Measurements from ENCODE around the gene FAM171A1. TPM values are rescaled to one million over a fixed set of nuclear protein-coding genes. Genes with fewer than 3 reads are reported as not detected.

Gene FAM171A1
- total RNA-seq, 2 donors from 2014 or later = 50.9 to 65.8 TPM

DNA sequence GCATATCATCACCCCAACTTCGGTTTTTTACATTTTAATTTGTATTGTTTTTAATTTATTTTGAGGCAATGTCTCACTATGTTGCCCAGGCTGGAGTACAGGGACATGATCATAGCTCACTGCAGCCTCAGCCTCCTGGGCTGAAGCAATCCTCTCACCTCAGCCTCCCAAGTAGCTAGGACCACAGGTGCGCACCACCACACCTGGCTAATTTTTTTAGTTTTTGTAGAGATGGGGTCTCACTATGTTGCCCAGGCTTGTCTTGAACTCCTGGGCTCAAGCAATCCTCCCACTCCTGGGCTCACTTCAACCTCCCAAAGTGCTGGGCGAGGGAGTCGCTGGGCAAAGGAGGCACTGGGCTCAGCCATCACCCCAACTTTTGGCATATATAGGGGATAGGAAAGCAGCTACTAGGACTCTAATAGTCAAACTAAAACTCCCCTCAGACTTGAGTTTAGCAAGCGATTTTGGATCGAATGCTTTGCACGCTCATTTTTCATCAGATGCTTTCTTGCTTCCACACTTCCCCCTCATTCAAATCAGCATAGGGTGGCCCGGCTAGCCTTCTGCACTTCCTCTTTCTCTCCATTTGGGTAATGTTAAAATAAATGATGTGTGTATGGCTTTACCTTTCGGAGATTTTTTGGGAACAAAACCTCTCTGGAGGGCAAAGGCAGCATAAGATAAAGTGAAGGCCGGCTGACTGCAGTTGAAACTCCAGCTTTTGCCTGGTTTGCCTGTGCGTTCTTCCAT is 181.8 kb downstream of the FAM171A1 start:
- no peaks in the 10 kb centered on the region for H3K4me1 ChIP-seq
- no peak overlapping the region for H3K27ac ChIP-seq

GRCh38 chr10:15188603-15189002 is 182.5 kb downstream of the FAM171A1 start:
- TF ChIP-seq, protein P1, sequence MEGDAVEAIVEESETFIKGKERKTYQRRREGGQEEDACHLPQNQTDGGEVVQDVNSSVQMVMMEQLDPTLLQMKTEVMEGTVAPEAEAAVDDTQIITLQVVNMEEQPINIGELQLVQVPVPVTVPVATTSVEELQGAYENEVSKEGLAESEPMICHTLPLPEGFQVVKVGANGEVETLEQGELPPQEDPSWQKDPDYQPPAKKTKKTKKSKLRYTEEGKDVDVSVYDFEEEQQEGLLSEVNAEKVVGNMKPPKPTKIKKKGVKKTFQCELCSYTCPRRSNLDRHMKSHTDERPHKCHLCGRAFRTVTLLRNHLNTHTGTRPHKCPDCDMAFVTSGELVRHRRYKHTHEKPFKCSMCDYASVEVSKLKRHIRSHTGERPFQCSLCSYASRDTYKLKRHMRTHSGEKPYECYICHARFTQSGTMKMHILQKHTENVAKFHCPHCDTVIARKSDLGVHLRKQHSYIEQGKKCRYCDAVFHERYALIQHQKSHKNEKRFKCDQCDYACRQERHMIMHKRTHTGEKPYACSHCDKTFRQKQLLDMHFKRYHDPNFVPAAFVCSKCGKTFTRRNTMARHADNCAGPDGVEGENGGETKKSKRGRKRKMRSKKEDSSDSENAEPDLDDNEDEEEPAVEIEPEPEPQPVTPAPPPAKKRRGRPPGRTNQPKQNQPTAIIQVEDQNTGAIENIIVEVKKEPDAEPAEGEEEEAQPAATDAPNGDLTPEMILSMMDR (IDR thresholded peaks at IDR 0.05) = no peak
- no peaks in the 10 kb centered on the region for H3K4me1 ChIP-seq
- H3K27ac ChIP-seq = no peak overlapping the region
- no peaks in the 10 kb centered on the region for H3K9me3 ChIP-seq
- no peaks in the 10 kb centered on the region for H3K36me3 ChIP-seq
- intact Hi-C loops (cut with DNase I) = no loop called here
- no peak overlapping the region for H3K4me3 ChIP-seq
- no peak for DNase-seq
- no peak overlapping the region for H3K9ac ChIP-seq (ENCODE audit: low read depth in 2 of 2, low read length in 2 of 2)
- no peaks in the 10 kb centered on the region for H3K27me3 ChIP-seq

More for the DNA sequence above, 181.8 kb downstream of the FAM171A1 start:
- H3K9ac ChIP-seq (ENCODE audit: low read depth in 2 of 2, low read length in 2 of 2) = no peak overlapping the region
- H3K4me3 ChIP-seq = no peak overlapping the region
- H3K36me3 ChIP-seq = no peaks in the 10 kb centered on the region
- no peaks in the 10 kb centered on the region for H3K27me3 ChIP-seq
- H3K9me3 ChIP-seq = no peaks in the 10 kb centered on the region
- DNase-seq = no peak
- intact Hi-C loops (cut with DNase I) = no loop called here
- TF ChIP-seq, protein P1 (IDR thresholded peaks at IDR 0.05) = no peak

GRCh38 chr10:15183689-15184481 is 187.2 kb downstream of the FAM171A1 start:
- Histone ChIP-seq H3K9me3 (no peaks in the 10 kb centered on the region), H3K4me1 (no peaks in the 10 kb centered on the region), H3K36me3 (no peaks in the 10 kb centered on the region), H3K27ac (no peak overlapping the region), H3K4me3 (no peak overlapping the region), H3K9ac (ENCODE audit: low read depth in 2 of 2, low read length in 2 of 2) (no peak overlapping the region), H3K27me3 (no peaks in the 10 kb centered on the region)
- TF ChIP-seq, protein P1 (IDR thresholded peaks at IDR 0.05) = no peak
- intact Hi-C loops (cut with DNase I) = no loop called here
- no peak for DNase-seq

- no peaks in the 10 kb centered on the region for H3K9me3 ChIP-seq
- no peak overlapping the region for H3K9ac ChIP-seq (ENCODE audit: low read depth in 2 of 2, low read length in 2 of 2)
- intact Hi-C loops (cut with DNase I) = no loop called here
- H3K4me1 ChIP-seq = no peaks in the 10 kb centered on the region
- H3K4me3 ChIP-seq = no peak overlapping the region
- DNase-seq = no peak
- TF ChIP-seq, protein P1 (IDR thresholded peaks at IDR 0.05) = no peak
- no peak overlapping the region for H3K27ac ChIP-seq
- H3K27me3 ChIP-seq = no peaks in the 10 kb centered on the region
- H3K36me3 ChIP-seq = no peaks in the 10 kb centered on the region
Measured at GRCh38 chr10:15182540-15183207, 188.4 kb downstream of the FAM171A1 start.

DNA sequence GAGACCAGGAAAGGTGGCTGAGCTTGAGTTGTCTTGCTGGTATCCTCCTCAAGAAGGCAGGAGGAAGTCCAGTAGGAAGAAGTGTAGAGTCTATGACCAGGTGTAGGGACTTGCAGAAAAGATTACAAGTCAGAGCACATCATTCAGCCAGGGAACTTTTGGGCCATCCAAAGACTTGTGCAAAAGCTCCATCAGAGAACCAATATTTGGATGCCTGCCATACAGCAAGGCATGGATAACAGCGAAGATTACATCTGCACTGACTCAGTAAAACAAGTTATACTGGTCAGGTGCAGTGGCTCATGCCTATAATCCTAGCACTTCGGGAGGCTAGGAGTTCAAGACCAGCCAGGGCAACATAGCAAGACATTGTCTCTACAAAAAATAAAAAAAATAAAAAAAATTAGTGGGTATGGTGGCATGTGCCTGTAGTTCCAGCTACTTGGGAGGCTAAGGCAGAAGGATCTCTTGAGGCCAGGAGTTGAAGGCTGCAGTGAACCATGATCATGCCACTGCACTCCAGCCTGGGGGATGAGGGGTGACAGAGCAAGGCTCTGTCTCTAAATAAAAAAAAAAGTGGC is 189.4 kb downstream of the FAM171A1 start:
- TF ChIP-seq, protein P1 (IDR thresholded peaks at IDR 0.05) = no peak
- H3K27me3 ChIP-seq = no peaks in the 10 kb centered on the region
- DNase-seq = no peak
- H3K36me3 ChIP-seq = no peaks in the 10 kb centered on the region
- no peak overlapping the region for H3K9ac ChIP-seq (ENCODE audit: low read depth in 2 of 2, low read length in 2 of 2)
- no peaks in the 10 kb centered on the region for H3K9me3 ChIP-seq
- no peaks in the 10 kb centered on the region for H3K4me1 ChIP-seq
- H3K4me3 ChIP-seq = no peak overlapping the region
- intact Hi-C loops (cut with DNase I) = no loop called here
- no peak overlapping the region for H3K27ac ChIP-seq

Data from colonic mucosa (tissue), 4 donors.